OCI-LY1 (cell line): Measurements from ENCODE around the gene NUP214.
"Not testable (repeated sequence)": the region's sequence is repeated elsewhere in the genome, so short reads cannot be mapped to it uniquely, and the experiment has no call there.

Experiments used
- H2AFZ ChIP-seq: fragments of 200-600 bp; sonication (generic), shearing (Covaris generic); 2 replicates; pipeline ENCODE4 v1.6.0; 2014; ENCODE audit warnings: antibody characterized with exemption, mild to moderate bottlenecking, low read length
- H3F3A ChIP-seq: fragments of 200-600 bp; sonication (generic), shearing (Covaris generic); 2 replicates; pipeline ENCODE4 v1.6.0; 2014; ENCODE audit warnings: mild to moderate bottlenecking, antibody characterized with exemption, low read length, moderate library complexity; ENCODE audit not compliant: insufficient read depth
- H3K27ac ChIP-seq: fragments of 200-600 bp; sonication (generic); 2 replicates; pipeline ENCODE4 v1.5.1; 2014; ENCODE audit warnings: low read length, mixed run types, mild to moderate bottlenecking, low read depth; ENCODE audit not compliant: poor library complexity, severe bottlenecking
- H3K27me3 ChIP-seq: fragments of 200-600 bp; sonication (generic); 2 replicates; pipeline ENCODE4 v1.6.0; 2014; ENCODE audit warnings: antibody characterized with exemption, mild to moderate bottlenecking, low read length, moderate library complexity; ENCODE audit not compliant: insufficient read depth
- H3K36me3 ChIP-seq: fragments of 200-600 bp; sonication (generic); 2 replicates; pipeline ENCODE4 v1.6.1; 2014; ENCODE audit warnings: mild to moderate bottlenecking, antibody characterized with exemption, low read length, moderate library complexity, mixed read lengths; ENCODE audit not compliant: insufficient read depth
- H3K4me1 ChIP-seq: fragments of 200-600 bp; sonication (generic); 2 replicates; pipeline ENCODE4 v1.5.1; 2014; ENCODE audit warnings: mild to moderate bottlenecking, low read length, moderate library complexity; ENCODE audit not compliant: insufficient read depth, severe bottlenecking
- H3K4me2 ChIP-seq: fragments of 200-600 bp; sonication (generic), shearing (Covaris generic); 2 replicates; pipeline ENCODE4 v1.6.1; 2014; ENCODE audit warnings: low read length
- H3K4me3 ChIP-seq: fragments of 200-600 bp; sonication (generic); 2 replicates; pipeline ENCODE4 v1.5.1; 2014; ENCODE audit warnings: low read length, low read depth, mild to moderate bottlenecking, mixed read lengths; ENCODE audit not compliant: poor library complexity, severe bottlenecking
- H3K79me2 ChIP-seq: fragments of 200-600 bp; shearing (Covaris generic); 2 replicates; pipeline ENCODE4 v1.6.1; 2016; ENCODE audit warnings: mixed run types, low read length, mixed read lengths; ENCODE audit not compliant: insufficient read depth
- H3K9ac ChIP-seq: fragments of 200-600 bp; sonication (generic), shearing (Covaris generic); 2 replicates; pipeline ENCODE4 v1.6.1; 2014; ENCODE audit warnings: mild to moderate bottlenecking, low read length, mixed read lengths
- H3K9me2 ChIP-seq: fragments of 200-600 bp; sonication (generic), shearing (Covaris generic); 2 replicates; pipeline ENCODE4 v1.6.1; 2014; ENCODE audit warnings: low read depth, mild to moderate bottlenecking, low read length, mixed read lengths
- H3K9me3 ChIP-seq: fragments of 200-600 bp; shearing (Covaris generic); 2 replicates; pipeline ENCODE4 v1.6.1; 2014; ENCODE audit warnings: low read length, mixed read lengths
- H4K20me1 ChIP-seq: fragments of 200-600 bp; sonication (generic), shearing (Covaris generic); 2 replicates; pipeline ENCODE4 v1.6.0; 2016; ENCODE audit warnings: mild to moderate bottlenecking, low read length; ENCODE audit not compliant: insufficient read depth
- CTCF ChIP-seq: fragments of 200-600 bp; sonication (generic), shearing (Covaris generic); IDR thresholded peaks from 2 replicates; pipeline ENCODE4 v1.5.1; 2017; ENCODE audit warnings: mild to moderate bottlenecking, antibody characterized with exemption, low read length, moderate library complexity, mixed read lengths
- EZH2 ChIP-seq: fragments of 200-600 bp; sonication (generic), shearing (Covaris generic); IDR thresholded peaks from 2 replicates; pipeline ENCODE4 v1.8.0; 2017; ENCODE audit warnings: borderline replicate concordance, mixed run types, mild to moderate bottlenecking, antibody characterized with exemption, low read length, moderate library complexity, mixed read lengths

Gene NUP214

DNA sequence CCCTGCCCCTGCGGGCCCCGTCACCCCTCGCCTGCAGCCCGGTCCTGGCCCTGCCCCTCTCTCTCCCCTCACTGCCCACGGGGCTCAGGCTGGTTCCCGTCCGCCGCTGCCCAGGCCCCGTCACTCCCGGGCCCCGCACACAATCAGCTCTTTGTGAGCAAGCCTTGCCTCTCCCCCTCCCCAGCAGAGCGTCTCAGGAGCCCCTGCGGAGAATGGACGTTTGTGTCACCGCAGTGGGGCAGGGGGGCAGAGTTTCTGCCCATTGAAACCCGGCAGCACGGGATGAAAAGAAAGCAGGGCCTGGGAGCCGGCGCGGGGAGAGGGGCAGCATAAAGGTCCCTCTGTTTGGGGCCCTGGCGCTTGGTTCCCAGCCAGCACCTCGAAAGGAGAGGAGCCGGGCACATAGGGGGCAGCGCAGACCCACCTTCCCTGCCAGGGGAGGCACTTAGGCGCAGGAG, 13.5 kb upstream of the NUP214 start:
- Histone ChIP-seq H2AFZ (no peak overlapping the region), H3K27me3 (peaks cover 3% of the 10 kb centered on the region; the same call in 1 of the 2 replicates), H3F3A (no peaks in the 10 kb centered on the region), H3K9me2 (no peaks in the 10 kb centered on the region), H3K4me3 (no peak overlapping the region), H3K9ac (no peak overlapping the region), H4K20me1 (no peaks in the 10 kb centered on the region), H3K4me1 (no peaks in the 10 kb centered on the region), H3K9me3 (no peaks in the 10 kb centered on the region), H3K4me2 (no peak overlapping the region), H3K79me2 (no peaks in the 10 kb centered on the region), H3K36me3 (no peaks in the 10 kb centered on the region), H3K27ac (no peak overlapping the region)
- TF ChIP-seq EZH2, result no peak

DNA sequence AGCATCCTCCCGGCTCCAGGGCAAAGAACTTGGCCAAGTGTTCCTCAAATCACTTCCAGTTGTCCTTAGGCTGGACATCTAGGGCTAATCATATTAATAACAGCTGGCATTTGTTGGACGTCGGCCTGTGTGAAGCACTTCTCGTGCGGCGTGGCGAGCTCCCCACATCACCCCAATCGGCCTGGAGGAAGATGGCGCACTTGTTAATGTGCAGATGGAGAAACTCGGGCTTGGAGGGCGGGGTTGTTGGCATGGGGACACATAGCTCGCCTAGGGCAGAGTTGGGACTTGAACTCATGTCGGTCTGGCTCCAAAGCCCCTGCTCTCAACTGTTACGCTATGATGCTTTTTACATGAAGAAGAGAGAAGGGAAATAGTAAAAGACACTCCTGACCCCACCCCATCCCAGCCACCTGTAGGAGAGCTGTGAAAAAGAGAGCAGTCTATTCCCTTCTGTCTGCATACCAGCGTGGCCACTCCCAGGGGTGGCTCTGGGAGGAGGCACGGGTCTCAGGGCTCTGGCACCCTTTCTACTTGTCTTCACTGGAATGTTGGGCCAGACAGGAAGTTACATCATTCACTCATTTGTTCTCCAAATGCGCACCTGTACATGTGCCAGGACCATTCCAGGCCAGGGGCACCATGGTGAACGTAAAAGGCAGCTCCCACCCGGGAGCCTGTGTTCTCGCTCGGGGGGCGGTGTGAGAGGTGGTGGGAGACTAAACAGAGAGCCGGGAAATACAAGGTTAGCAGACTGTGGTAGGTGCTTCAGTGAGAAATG, 12.8 kb upstream of the NUP214 start:
- H3K4me2 ChIP-seq, result no peak overlapping the region
- H3K9me3 ChIP-seq, result no peaks in the 10 kb centered on the region
- no peaks in the 10 kb centered on the region for H3K4me1 ChIP-seq
- TF ChIP-seq EZH2 (no peak), CTCF (no peak)
- no peaks in the 10 kb centered on the region for H4K20me1 ChIP-seq
- H3K79me2 ChIP-seq, result no peaks in the 10 kb centered on the region
- no peaks in the 10 kb centered on the region for H3F3A ChIP-seq
- no peaks in the 10 kb centered on the region for H3K9me2 ChIP-seq
- H3K36me3 ChIP-seq, result no peaks in the 10 kb centered on the region
- no peak overlapping the region for H2AFZ ChIP-seq
- no peak overlapping the region for H3K9ac ChIP-seq
- H3K27me3 ChIP-seq, result peaks cover 10% of the 10 kb centered on the region; the same call in 1 of the 2 replicates
- no peak overlapping the region for H3K27ac ChIP-seq
- H3K4me3 ChIP-seq, result no peak overlapping the region

DNA sequence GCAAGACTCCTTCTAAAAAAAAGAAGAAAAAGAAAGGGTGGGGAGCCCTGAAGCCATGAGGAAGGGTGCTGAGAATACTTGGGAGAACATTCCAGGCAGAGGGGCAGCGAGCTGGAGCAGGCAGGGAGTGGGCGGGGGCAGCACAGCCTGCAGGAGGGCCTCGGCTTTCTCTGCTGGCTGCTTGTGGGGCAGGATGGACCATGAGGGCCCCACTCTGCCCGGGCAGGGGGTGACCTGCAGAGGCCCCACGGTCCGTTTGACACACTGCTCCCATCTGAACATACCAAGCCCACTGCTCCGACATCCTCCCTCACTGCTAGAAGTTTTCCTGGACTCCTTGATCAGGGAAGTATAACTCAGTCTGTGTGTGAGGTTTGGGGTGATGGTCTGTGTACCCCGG, 11.7 kb upstream of the NUP214 start:
- no peak for TF ChIP-seq CTCF
- no peak for TF ChIP-seq EZH2
- peaks cover 14% of the 10 kb centered on the region; the same call in 1 of the 2 replicates for H3K27me3 ChIP-seq
- H3K4me1 ChIP-seq, result no peaks in the 10 kb centered on the region
- H3K79me2 ChIP-seq, result no peaks in the 10 kb centered on the region
- no peaks in the 10 kb centered on the region for H3K9me3 ChIP-seq
- no peaks in the 10 kb centered on the region for H3K9me2 ChIP-seq
- H2AFZ ChIP-seq, result no peak overlapping the region
- H3K9ac ChIP-seq, result no peak overlapping the region
- H3K4me2 ChIP-seq, result no peak overlapping the region
- H4K20me1 ChIP-seq, result no peaks in the 10 kb centered on the region
- H3K36me3 ChIP-seq, result no peaks in the 10 kb centered on the region
- no peaks in the 10 kb centered on the region for H3F3A ChIP-seq
- H3K27ac ChIP-seq, result no peak overlapping the region
- H3K4me3 ChIP-seq, result no peak overlapping the region

- H3K9me2 ChIP-seq, result no peaks in the 10 kb centered on the region
- H4K20me1 ChIP-seq, result no peaks in the 10 kb centered on the region
- no peak overlapping the region for H2AFZ ChIP-seq
- no peak overlapping the region for H3K4me2 ChIP-seq
- no peaks in the 10 kb centered on the region for H3F3A ChIP-seq
- no peak overlapping the region for H3K27ac ChIP-seq
- no peak for TF ChIP-seq EZH2
- no peak for TF ChIP-seq CTCF
- no peak overlapping the region for H3K4me3 ChIP-seq
- H3K4me1 ChIP-seq, result no peaks in the 10 kb centered on the region
- no peak overlapping the region for H3K9ac ChIP-seq
- no peaks in the 10 kb centered on the region for H3K36me3 ChIP-seq
- no peaks in the 10 kb centered on the region for H3K9me3 ChIP-seq
- no peaks in the 10 kb centered on the region for H3K79me2 ChIP-seq
- peaks cover 14% of the 10 kb centered on the region; the same call in 1 of the 2 replicates for H3K27me3 ChIP-seq
These were observed 11.3 kb upstream of the NUP214 start for GRCh38 chr9:131114084-131114535.

DNA sequence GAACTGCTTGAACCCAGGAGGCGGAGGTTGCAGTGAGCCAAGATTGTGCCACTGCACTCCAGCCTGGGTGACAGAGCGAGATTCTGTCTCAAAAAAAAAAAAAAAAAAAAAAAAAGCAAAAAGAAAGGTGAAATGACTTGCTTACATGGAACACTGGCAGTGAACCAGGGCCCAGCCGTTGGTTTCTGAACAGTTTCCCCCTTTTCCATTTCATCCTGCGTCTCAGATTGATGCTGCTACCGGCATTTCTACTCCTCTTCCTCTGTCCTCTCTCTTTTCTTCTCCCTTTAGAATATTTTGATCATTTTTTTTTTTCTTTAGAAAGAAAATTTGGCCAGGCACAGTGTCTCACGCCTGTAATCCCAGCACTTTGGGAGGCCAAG, 10.0 kb upstream of the NUP214 start:
- H4K20me1 ChIP-seq, H3F3A ChIP-seq, H3K36me3 ChIP-seq: not testable (repeated sequence)

More for the DNA sequence above, 10.0 kb upstream of the NUP214 start:
- H3K9ac ChIP-seq, H3K9me3 ChIP-seq, H3K27ac ChIP-seq, H3K9me2 ChIP-seq, H2AFZ ChIP-seq, H3K4me2 ChIP-seq, H3K79me2 ChIP-seq, H3K4me3 ChIP-seq, H3K4me1 ChIP-seq: not testable (repeated sequence)
- H3K27me3 ChIP-seq, result peaks cover 14% of the 10 kb centered on the region; the same call in 1 of the 2 replicates
